Measurements from ENCODE around the gene CES5A. TPM values are rescaled to one million over a fixed set of nuclear protein-coding genes. Genes with fewer than 3 reads are reported as not detected.
"Not testable (repeated sequence)": the region's sequence is repeated elsewhere in the genome, so short reads cannot be mapped to it uniquely, and the experiment has no call there.

CES5A gene
- polyA plus RNA-seq, 2 of the 4 experiments (the other 2 are of a cell fraction): not detected

GRCh38 chr16:55914383-55914782 is 39.2 kb upstream of the CES5A start:
- ChIA-PET CTCF (interaction anchor here (0.6 kb wide), 1 partner anchor 413 kb away, joined by 4 read pairs; no protein-coding TSS in a partner anchor), POLR2A (no interaction called here)
- no peaks in the 10 kb centered on the region for H3K4me1 ChIP-seq
- ATAC-seq (no peak), FAIRE-seq (no peak), DNase-seq (ENCODE audit: low read depth in 1 of 2, low spot score in 1 of 2) (no peak)
- no peak overlapping the region for H3K27ac ChIP-seq
- H3K4me3 ChIP-seq: no peak overlapping the region
- TF ChIP-seq BHLHE40 (IDR thresholded peaks at IDR 0.05; ENCODE audit: low read depth, low read length): no peak
- no peak for TF ChIP-seq RCOR1 (IDR thresholded peaks at IDR 0.05; ENCODE audit: low read depth, low read length)
- TF ChIP-seq KDM1A (IDR thresholded peaks at IDR 0.05; ENCODE audit: low read depth): no peak
- no peak for TF ChIP-seq SREBF2 (IDR thresholded peaks at IDR 0.05)
- TF ChIP-seq RNF2 (IDR thresholded peaks at IDR 0.05; ENCODE audit: borderline replicate concordance, low read depth): no peak
- no peak for TF ChIP-seq E2F6 (IDR thresholded peaks at IDR 0.05; ENCODE audit: borderline replicate concordance, low read depth)
- no peak for TF ChIP-seq CBX8 (IDR thresholded peaks at IDR 0.05)
- no peak for TF ChIP-seq MYC (IDR thresholded peaks at IDR 0.05; ENCODE audit: borderline replicate concordance, low read length)
- no peak for TF ChIP-seq HDAC2 (IDR thresholded peaks at IDR 0.05)
- TF ChIP-seq MAFK (IDR thresholded peaks at IDR 0.05; ENCODE audit: partially characterized antibody): no peak
- TF ChIP-seq MAZ (IDR thresholded peaks at IDR 0.05; ENCODE audit: borderline replicate concordance, low read depth, low read length): no peak
- no peak for TF ChIP-seq GATA3 (IDR thresholded peaks at IDR 0.05; ENCODE audit: borderline replicate concordance)
- TF ChIP-seq POLR2AphosphoS2 (conservative IDR thresholded peaks at IDR 0.05; ENCODE audit: low read length): no peak
- no peak for TF ChIP-seq FOXS1 (CRISPR knock-in tag; IDR thresholded peaks at IDR 0.05)
- TF ChIP-seq EP300 (IDR thresholded peaks at IDR 0.05): no peak
- no peak for TF ChIP-seq HMGXB4 (CRISPR knock-in tag; IDR thresholded peaks at IDR 0.05; ENCODE audit: borderline replicate concordance)
- H3K4me2 ChIP-seq: no peak overlapping the region
- WGBS (ENCODE audit: missing lambda C conversion rate): 6% methylated on average over 6 of the region's 6 CpGs
- no peaks in the 10 kb centered on the region for H3K9me3 ChIP-seq

- DNase-seq (ENCODE audit: low read depth in 1 of 2, low spot score in 1 of 2) (no peak), ATAC-seq (no peak), FAIRE-seq (no peak)
- H3K27ac ChIP-seq: no peak overlapping the region
- POLR2A ChIA-PET: no interaction called here
- H3K4me2 ChIP-seq: no peak overlapping the region
- CTCF ChIA-PET: no interaction called here
- H3K9me3 ChIP-seq: no peaks in the 10 kb centered on the region
- 33% methylated on average over 2 of the region's 2 CpGs for WGBS (ENCODE audit: missing lambda C conversion rate)
- no peak for TF ChIP-seq BCL3 (IDR thresholded peaks at IDR 0.05)
- TF ChIP-seq NFE2L2 (conservative IDR thresholded peaks at IDR 0.05; ENCODE audit: low read length): no peak
- no peak for TF ChIP-seq MAFK (IDR thresholded peaks at IDR 0.05; ENCODE audit: partially characterized antibody)
- TF ChIP-seq MAX (IDR thresholded peaks at IDR 0.05): no peak
- no peak for TF ChIP-seq RARB (CRISPR knock-in tag; IDR thresholded peaks at IDR 0.05)
- no peak for TF ChIP-seq USF2 (IDR thresholded peaks at IDR 0.05)
- no peak for TF ChIP-seq GATA3 (IDR thresholded peaks at IDR 0.05; ENCODE audit: borderline replicate concordance)
- no peak for TF ChIP-seq HOXA7 (CRISPR knock-in tag; IDR thresholded peaks at IDR 0.05)
- no peak for TF ChIP-seq JUNB (IDR thresholded peaks at IDR 0.05)
- no peak for TF ChIP-seq POLR2AphosphoS2 (conservative IDR thresholded peaks at IDR 0.05; ENCODE audit: low read length)
- no peak for TF ChIP-seq RNF2 (IDR thresholded peaks at IDR 0.05; ENCODE audit: borderline replicate concordance, low read depth)
- no peak for TF ChIP-seq PHF8 (IDR thresholded peaks at IDR 0.05; ENCODE audit: borderline replicate concordance, low read depth)
- TF ChIP-seq CHD2 (IDR thresholded peaks at IDR 0.05; ENCODE audit: low read length, partially characterized antibody): no peak
- H3K4me1 ChIP-seq: no peaks in the 10 kb centered on the region
- H3K4me3 ChIP-seq: no peak overlapping the region
Measured at GRCh38 chr16:55913716-55914115, 38.5 kb upstream of the CES5A start.

GRCh38 chr16:55913121-55913520 is 37.9 kb upstream of the CES5A start:
- H3K4me2 ChIP-seq; FAIRE-seq; H3K9me3 ChIP-seq; POLR2A ChIA-PET; ATAC-seq; H3K4me1 ChIP-seq; DNase-seq (ENCODE audit: low read depth in 1 of 2, low spot score in 1 of 2); H3K4me3 ChIP-seq; H3K27ac ChIP-seq; CTCF ChIA-PET: not testable (repeated sequence)
- 4% methylated on average over 2 of the region's 2 CpGs for WGBS (ENCODE audit: missing lambda C conversion rate)
